ENCODE data around the gene PPM1K.
"Not testable (repeated sequence)": the region's sequence is repeated elsewhere in the genome, so short reads cannot be mapped to it uniquely, and the experiment has no call there.

The PPM1K gene

GRCh38 chr4:88284439-88285234 is at the start of gene PPM1K:
Gene PPM1K (minus strand): TSS chr4:88284561. CDS start chr4:88278583, 5,978 bp downstream.
- peak; percentile 97 for DNase-seq

GRCh38 chr4:88333741-88334405 is 49.5 kb upstream of the PPM1K start:
- DNase-seq: no peak

- no peak for DNase-seq
Observed at GRCh38 chr4:88327665-88328064, 43.3 kb upstream of the PPM1K start.

GRCh38 chr4:88320780-88321373 is 36.5 kb upstream of the PPM1K start:
- no peak for DNase-seq

- DNase-seq: no peak
Observed at GRCh38 chr4:88320224-88320779, 35.9 kb upstream of the PPM1K start.

- no peak for DNase-seq
Observed at GRCh38 chr4:88318751-88319350, 34.5 kb upstream of the PPM1K start.

GRCh38 chr4:88315460-88316017 is 31.2 kb upstream of the PPM1K start:
- DNase-seq: no peak

- DNase-seq: not testable (repeated sequence)
Observed at GRCh38 chr4:88313088-88313624, 28.8 kb upstream of the PPM1K start.

GRCh38 chr4:88308587-88308986 is 24.2 kb upstream of the PPM1K start:
- DNase-seq: no peak

- no peak for DNase-seq
Observed at GRCh38 chr4:88297725-88298454, 13.5 kb upstream of the PPM1K start.

GRCh38 chr4:88297212-88297516 is 12.8 kb upstream of the PPM1K start:
- no peak for DNase-seq

GRCh38 chr4:88296413-88297211 is 12.3 kb upstream of the PPM1K start:
- no peak for DNase-seq

GRCh38 chr4:88295656-88296055 is 11.3 kb upstream of the PPM1K start:
- no peak for DNase-seq

GRCh38 chr4:88291003-88291402 is 6.6 kb upstream of the PPM1K start:
- no peak for DNase-seq

- no peak for DNase-seq
Observed at GRCh38 chr4:88286897-88287296, 2.5 kb upstream of the PPM1K start.

- DNase-seq: no peak
Observed at GRCh38 chr4:88285235-88285653, 883 bp upstream of the PPM1K start.

GRCh38 chr4:88283661-88284438 is 511 bp downstream of the PPM1K start:
- peak; percentile 8 for DNase-seq

- DNase-seq: no peak
Observed at GRCh38 chr4:88280228-88280795, 4.0 kb downstream of the PPM1K start.

GRCh38 chr4:88277711-88278225 is 6.6 kb downstream of the PPM1K start:
- DNase-seq: no peak
